Sigmoid colon (tissue), 7 donors: ENCODE data around the gene ZNF385C. TPM values are rescaled to one million over a fixed set of nuclear protein-coding genes. Genes with fewer than 3 reads are reported as not detected.

Source experiments
- DNase-seq: peaks from one replicate; pipeline ENCODE4 v3.0.0-alpha.2; 2019
- H3K27ac ChIP-seq, 4 donors: fragments of 200-600 bp; sonication (generic); one replicate each; pipeline ENCODE4 v1.5.1; 2016 to 2019; ENCODE audit warnings: mild to moderate bottlenecking in 1 of 4
- H3K27me3 ChIP-seq, 3 donors: fragments of 200-600 bp; sonication (generic); one replicate each; pipeline ENCODE4 v1.5.1; 2019; ENCODE audit warnings: mild to moderate bottlenecking in 1 of 3
- H3K36me3 ChIP-seq, 4 donors: fragments of 200-600 bp; sonication (generic); one replicate each; pipeline ENCODE4 v1.5.1; 2016 to 2019
- H3K4me1 ChIP-seq, 4 donors: fragments of 200-600 bp; sonication (generic); one replicate each; pipeline ENCODE4 v1.5.1; 2017 to 2019
- H3K4me3 ChIP-seq, 4 donors: fragments of 200-600 bp; sonication (generic); one replicate each; pipeline ENCODE4 v1.5.1; 2017 to 2019; ENCODE audit warnings: mild to moderate bottlenecking in 2 of 4, moderate library complexity in 1 of 4
- H3K9me3 ChIP-seq, 4 donors: fragments of 200-600 bp in 3 of 4; sonication (generic) in 3 of 4; one replicate each; pipeline versions ENCODE4 v1.5.1 to v1.6.1; 2013 to 2019
- EP300 ChIP-seq, 4 donors: sonication (generic); formaldehyde crosslinking; IDR thresholded peaks; one replicate each; pipeline ENCODE4 v1.6.1; 2017; ENCODE audit warnings: antibody characterized with exemption in 4 of 4
- POLR2A ChIP-seq, 2 donors: fragments of 450-650 bp; IDR thresholded peaks; one replicate each; pipeline ENCODE4 v1.6.1; 2016; ENCODE audit warnings: antibody characterized with exemption in 2 of 2, mild to moderate bottlenecking in 2 of 2, moderate library complexity in 2 of 2
- POLR2AphosphoS5 ChIP-seq, 4 donors: sonication (generic); formaldehyde crosslinking; IDR thresholded peaks; one replicate each; pipeline ENCODE4 v1.6.1; 2017; ENCODE audit warnings: antibody characterized with exemption in 4 of 4
- WGBS, 2 donors: extraction: QIAGEN DNeasy Blood & Tissue Kit; methylation state at CpG; one replicate each; pipeline ENCODE4 v1.1.7; 2013; 5-methylcytosine and 5-hydroxymethylcytosine counted together
- intact Hi-C: fragments of 100-400 bp; cut with DNase I; formaldehyde crosslinking; loops from one replicate; pipeline ENCODE4 v1.15.1; 2023
- polyA plus RNA-seq, 3 donors: library from polyadenylated mRNA; stranded (reverse); fragments of 200-250 nt; gene quantifications; one replicate each; pipeline ENCODE4 v1.2.3, GENCODE V29; 2013
- total RNA-seq, 4 donors: library from RNA; depleted of rRNA; stranded (reverse); fragments of >200 nt; gene quantifications; one replicate each; pipeline ENCODE4 v1.1.0, GENCODE V29; 2016
- TF ChIP-seq, protein P1 (sequence below), 4 experiments: fragments of 450-650 bp in 3 of 4; fragments of 200-600 bp in 1 of 4; IDR thresholded peaks; one replicate each; pipeline ENCODE4 v1.5.1; 2016 to 2019; ENCODE audit warnings: antibody characterized with exemption in 4 of 4, mild to moderate bottlenecking in 3 of 4, moderate library complexity in 2 of 4
- donor health status: healthy with polysubstance abuse.
- donor health status: Bipolar disorder and iron deficiency.
- donor health status: healthy.

The ZNF385C gene
- total and polyA plus RNA-seq, 7 donors = 0.33 to 0.60 (median 0.42) TPM; not detected in 4

DNA sequence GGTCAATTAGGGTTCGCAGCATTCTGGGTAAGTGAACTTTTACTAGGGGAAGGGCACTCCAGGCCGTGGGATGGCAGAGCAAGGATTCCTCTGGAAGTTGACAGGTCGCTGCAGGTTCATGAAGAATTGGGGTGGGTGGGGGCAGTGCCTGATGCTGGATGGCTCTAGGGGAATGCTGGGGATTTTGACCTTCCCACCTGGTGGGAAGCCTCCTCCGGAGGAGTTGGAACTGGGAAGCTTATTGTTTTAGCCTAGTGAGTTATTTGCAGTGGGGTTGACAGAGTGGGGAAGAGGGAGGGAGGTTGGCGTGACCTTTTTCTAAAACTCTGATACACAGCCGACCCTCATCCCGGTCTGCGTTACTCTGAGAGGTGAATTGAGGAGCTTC, 47.3 kb downstream of the ZNF385C start:
- intact Hi-C loops = no loop called here
- Histone ChIP-seq H3K4me3 (peak overlapping the region in 3 of 4 donors; percentile 52 to 75 (median 67)), H3K27ac (no peak overlapping the region), H3K9me3 (no peaks in the 10 kb centered on the region), H3K4me1 (peaks cover 0 to 16% (median 9%) of the 10 kb centered on the region in 4 donors), H3K36me3 (no peaks in the 10 kb centered on the region), H3K27me3 (peaks cover 0 to 51% (median 14%) of the 10 kb centered on the region in 3 donors)
- no peak for DNase-seq
- TF ChIP-seq POLR2A (IDR thresholded peaks at IDR 0.05) (no peak), EP300 (IDR thresholded peaks at IDR 0.05) (no peak), POLR2AphosphoS5 (IDR thresholded peaks at IDR 0.05) (no peak)
- TF ChIP-seq, protein P1, sequence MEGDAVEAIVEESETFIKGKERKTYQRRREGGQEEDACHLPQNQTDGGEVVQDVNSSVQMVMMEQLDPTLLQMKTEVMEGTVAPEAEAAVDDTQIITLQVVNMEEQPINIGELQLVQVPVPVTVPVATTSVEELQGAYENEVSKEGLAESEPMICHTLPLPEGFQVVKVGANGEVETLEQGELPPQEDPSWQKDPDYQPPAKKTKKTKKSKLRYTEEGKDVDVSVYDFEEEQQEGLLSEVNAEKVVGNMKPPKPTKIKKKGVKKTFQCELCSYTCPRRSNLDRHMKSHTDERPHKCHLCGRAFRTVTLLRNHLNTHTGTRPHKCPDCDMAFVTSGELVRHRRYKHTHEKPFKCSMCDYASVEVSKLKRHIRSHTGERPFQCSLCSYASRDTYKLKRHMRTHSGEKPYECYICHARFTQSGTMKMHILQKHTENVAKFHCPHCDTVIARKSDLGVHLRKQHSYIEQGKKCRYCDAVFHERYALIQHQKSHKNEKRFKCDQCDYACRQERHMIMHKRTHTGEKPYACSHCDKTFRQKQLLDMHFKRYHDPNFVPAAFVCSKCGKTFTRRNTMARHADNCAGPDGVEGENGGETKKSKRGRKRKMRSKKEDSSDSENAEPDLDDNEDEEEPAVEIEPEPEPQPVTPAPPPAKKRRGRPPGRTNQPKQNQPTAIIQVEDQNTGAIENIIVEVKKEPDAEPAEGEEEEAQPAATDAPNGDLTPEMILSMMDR (IDR thresholded peaks at IDR 0.05) = no peak
- WGBS, 2 donors = 44 to 69% methylated on average over 8 of the region's 8 CpGs

DNA sequence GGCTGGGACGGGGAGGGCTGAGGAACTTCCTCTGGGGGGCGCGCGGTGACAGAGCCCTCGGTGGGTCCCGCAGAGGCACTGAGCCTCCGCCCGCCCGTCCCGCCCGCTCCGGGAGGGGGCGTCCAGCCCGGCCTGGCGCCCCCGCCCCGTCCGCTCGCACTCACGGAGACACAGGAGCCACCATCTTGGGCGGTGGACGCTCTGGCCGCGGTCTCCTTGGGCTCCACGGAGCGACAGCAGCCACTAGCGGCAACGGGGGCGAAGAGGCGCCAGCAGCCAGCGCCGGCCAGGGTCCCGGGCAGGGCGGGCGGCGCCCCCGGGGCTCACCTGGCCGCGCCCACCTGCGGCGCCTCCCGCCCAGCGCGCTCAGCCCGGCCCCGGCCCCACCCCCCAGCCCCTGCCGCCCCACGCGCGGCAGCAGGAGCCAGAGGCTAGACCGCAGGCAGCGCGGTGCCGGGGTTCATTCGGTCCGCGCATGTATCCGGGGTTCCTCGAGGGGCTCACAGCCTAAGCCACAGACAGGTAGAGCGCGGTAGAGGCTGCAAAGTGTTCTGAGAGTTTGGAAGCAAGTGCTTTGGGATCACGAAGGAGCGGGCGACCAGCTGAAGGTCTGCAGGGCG, 47.8 kb downstream of the ZNF385C start, which contains the start of gene C17orf113:
Gene C17orf113, minus strand, starts transcription at position 209 of the 620 bp plus-strand sequence. CDS start 7,225 bp downstream, outside the sequence.
- Histone ChIP-seq H3K36me3 (no peaks in the 10 kb centered on the region), H3K4me3 (peak within 1 kb of the TSS; percentile 52 to 75 (median 66)), H3K27me3 (peaks cover 0 to 46% (median 14%) of the 10 kb centered on the region in 3 donors), H3K27ac (peak within 1 kb of the TSS in 1 of 4 donors; percentile 16), H3K9me3 (no peaks in the 10 kb centered on the region), H3K4me1 (peaks cover 0 to 16% (median 9%) of the 10 kb centered on the region in 4 donors)
- TF ChIP-seq EP300 (IDR thresholded peaks at IDR 0.05) (no peak), POLR2A (IDR thresholded peaks at IDR 0.05) (no peak), POLR2AphosphoS5 (IDR thresholded peaks at IDR 0.05) (no peak)
- TF ChIP-seq, protein P1 (IDR thresholded peaks at IDR 0.05) = no peak
- DNase-seq = peak; percentile 75
- WGBS, 2 donors = 1 to 2% methylated on average over 65 of the region's 65 CpGs
- intact Hi-C loops = no loop called here

DNA sequence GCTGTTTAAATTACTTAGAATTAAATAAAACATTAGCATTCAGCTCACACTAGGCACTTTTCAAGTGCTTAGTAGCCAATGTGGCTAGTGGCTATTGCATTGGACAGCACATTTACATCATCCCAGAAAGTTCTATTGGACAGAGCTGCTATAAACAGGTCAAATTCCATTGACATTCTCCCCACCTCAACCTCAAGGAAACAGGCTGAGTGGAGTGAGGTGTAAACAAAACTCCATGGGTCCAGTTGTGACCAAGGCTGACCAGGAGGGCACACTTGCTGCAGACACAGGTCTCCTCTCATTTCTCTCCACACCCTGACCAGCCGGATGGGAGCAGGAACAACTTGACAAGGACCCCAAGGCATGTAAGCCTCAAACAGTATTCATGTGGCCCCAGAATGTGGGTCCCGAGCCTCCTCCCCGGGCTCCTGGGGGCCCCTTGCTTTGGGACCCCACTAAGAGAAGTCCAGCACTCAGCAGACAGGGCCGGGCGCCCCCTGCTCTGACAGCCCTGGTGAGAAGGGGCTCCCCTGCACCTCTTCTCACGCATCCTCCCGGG, 48.4 kb downstream of the ZNF385C start:
- TF ChIP-seq POLR2A (IDR thresholded peaks at IDR 0.05) (no peak), POLR2AphosphoS5 (IDR thresholded peaks at IDR 0.05) (no peak), EP300 (IDR thresholded peaks at IDR 0.05) (no peak)
- TF ChIP-seq, protein P1 (IDR thresholded peaks at IDR 0.05) = no peak
- Histone ChIP-seq H3K27me3 (peaks cover 0 to 40% (median 14%) of the 10 kb centered on the region in 3 donors), H3K27ac (peak overlapping the region in 1 of 4 donors; percentile 16), H3K9me3 (no peaks in the 10 kb centered on the region), H3K4me1 (peaks cover 0 to 16% (median 9%) of the 10 kb centered on the region in 4 donors), H3K4me3 (peak overlapping the region; percentile 52 to 75 (median 66)), H3K36me3 (no peaks in the 10 kb centered on the region)
- 2% methylated on average over 7 of the region's 7 CpGs for WGBS, 2 donors
- DNase-seq = no peak
- intact Hi-C loops = no loop called here

DNA sequence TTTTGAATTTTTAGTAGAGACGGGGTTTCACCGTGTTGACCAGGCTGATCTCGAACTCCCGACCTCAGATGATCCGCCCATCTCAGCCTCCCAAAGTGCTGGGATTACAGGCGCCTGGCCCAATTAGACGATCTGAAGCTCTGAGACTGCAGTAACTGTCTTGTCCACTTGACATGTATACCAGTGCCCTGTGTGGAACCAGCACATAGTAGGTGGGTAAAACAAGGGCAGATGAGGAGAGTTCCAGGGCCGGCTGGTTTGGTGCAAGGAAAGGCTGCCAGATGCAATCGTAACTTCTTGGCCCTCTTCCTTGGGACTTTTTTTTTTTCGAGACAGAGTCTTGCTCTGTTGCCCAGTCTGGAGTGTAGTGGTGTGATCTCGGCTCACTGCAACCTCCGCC, 50.9 kb downstream of the ZNF385C start:
- no peaks in the 10 kb centered on the region for H3K9me3 ChIP-seq
- H3K36me3 ChIP-seq = no peaks in the 10 kb centered on the region
- H3K27me3 ChIP-seq = peaks cover 0 to 15% (median 0%) of the 10 kb centered on the region in 3 donors
- WGBS, 2 donors = 87 to 88% methylated on average over 12 of the region's 12 CpGs
- peaks cover 0 to 16% (median 9%) of the 10 kb centered on the region in 4 donors for H3K4me1 ChIP-seq
- no peak overlapping the region for H3K27ac ChIP-seq
- no peak for DNase-seq
- H3K4me3 ChIP-seq = no peak overlapping the region
- intact Hi-C loops = no loop called here
- TF ChIP-seq, protein P1 (IDR thresholded peaks at IDR 0.05) = no peak
- TF ChIP-seq EP300 (IDR thresholded peaks at IDR 0.05) = no peak
- no peak for TF ChIP-seq POLR2A (IDR thresholded peaks at IDR 0.05)
- no peak for TF ChIP-seq POLR2AphosphoS5 (IDR thresholded peaks at IDR 0.05)
